ENCODE measurements around the gene EDIL3. TPM values are rescaled to one million over a fixed set of nuclear protein-coding genes. Genes with fewer than 3 reads are reported as not detected.

The EDIL3 gene
- total and polyA plus RNA-seq, 2 experiments from 2014 or later, result 18.2 to 42.4 TPM

DNA sequence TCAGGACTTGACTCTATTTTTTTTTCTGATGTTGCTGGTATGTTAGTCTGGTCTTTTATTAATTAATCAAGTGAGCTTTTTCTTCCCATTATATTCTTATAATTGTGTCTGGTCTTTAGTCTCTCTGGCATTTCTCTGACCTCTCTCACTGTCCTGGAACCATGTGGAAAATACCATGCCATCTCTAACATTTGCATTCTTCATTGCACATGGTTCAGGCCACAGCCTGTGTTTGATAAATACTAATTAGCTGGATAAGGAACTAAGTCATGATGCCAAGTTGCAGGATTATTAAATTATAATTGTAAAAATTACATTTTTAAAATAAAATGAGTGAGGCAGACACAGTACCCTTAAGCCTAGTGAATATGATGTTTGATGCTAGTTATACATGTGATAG, 155.6 kb downstream of the EDIL3 start:
- TF ChIP-seq EZH2 (IDR thresholded peaks at IDR 0.05; ENCODE audit: borderline replicate concordance) (no peak), EZH2phosphoT487 (IDR thresholded peaks at IDR 0.05; ENCODE audit: low read depth, severe bottlenecking, unreplicated experiment) (no peak)
- TF ChIP-seq, protein P1, sequence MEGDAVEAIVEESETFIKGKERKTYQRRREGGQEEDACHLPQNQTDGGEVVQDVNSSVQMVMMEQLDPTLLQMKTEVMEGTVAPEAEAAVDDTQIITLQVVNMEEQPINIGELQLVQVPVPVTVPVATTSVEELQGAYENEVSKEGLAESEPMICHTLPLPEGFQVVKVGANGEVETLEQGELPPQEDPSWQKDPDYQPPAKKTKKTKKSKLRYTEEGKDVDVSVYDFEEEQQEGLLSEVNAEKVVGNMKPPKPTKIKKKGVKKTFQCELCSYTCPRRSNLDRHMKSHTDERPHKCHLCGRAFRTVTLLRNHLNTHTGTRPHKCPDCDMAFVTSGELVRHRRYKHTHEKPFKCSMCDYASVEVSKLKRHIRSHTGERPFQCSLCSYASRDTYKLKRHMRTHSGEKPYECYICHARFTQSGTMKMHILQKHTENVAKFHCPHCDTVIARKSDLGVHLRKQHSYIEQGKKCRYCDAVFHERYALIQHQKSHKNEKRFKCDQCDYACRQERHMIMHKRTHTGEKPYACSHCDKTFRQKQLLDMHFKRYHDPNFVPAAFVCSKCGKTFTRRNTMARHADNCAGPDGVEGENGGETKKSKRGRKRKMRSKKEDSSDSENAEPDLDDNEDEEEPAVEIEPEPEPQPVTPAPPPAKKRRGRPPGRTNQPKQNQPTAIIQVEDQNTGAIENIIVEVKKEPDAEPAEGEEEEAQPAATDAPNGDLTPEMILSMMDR (IDR thresholded peaks at IDR 0.05; ENCODE audit: poor library complexity), result no peak

DNA sequence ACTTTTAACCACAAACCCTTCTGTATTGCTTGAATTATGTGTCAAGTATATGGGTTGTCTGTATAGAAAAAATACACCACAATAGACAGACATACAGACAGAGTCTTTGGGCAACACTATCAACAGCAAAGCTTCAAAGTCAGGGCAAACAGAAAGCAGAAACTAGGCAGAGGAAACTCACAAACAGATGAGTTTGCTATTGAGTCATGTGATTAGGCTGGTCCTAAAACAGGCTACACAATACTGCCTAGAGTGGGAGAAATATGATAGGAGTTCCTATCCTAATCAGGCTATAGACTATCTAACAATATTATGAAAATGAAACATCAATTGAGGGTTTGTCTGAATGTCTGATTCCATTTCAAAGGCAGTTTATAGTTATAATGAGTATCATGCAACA, 156.4 kb downstream of the EDIL3 start:
- no peaks in the 10 kb centered on the region for H4K20me1 ChIP-seq (ENCODE audit: insufficient read depth, poor library complexity, severe bottlenecking)
- no peak for DNase-seq (ENCODE audit: low spot score)

More for the DNA sequence above, 155.6 kb downstream of the EDIL3 start:
- Histone ChIP-seq H3K9me3 (ENCODE audit: low read depth) (no peaks in the 10 kb centered on the region), H3K36me3 (replicated peaks; ENCODE audit: insufficient read depth, low read depth) (no peaks in the 10 kb centered on the region), H3K9me2 (replicated peaks; ENCODE audit: insufficient read depth) (no peaks in the 10 kb centered on the region), H3K27me3 (no peaks in the 10 kb centered on the region), H3K4me3 (no peak overlapping the region), H2AFZ (no peak overlapping the region), H3K4me1 (ENCODE audit: insufficient read depth) (no peaks in the 10 kb centered on the region), H4K20me1 (ENCODE audit: insufficient read depth, poor library complexity, severe bottlenecking) (no peaks in the 10 kb centered on the region), H3K79me2 (no peaks in the 10 kb centered on the region), H3K27ac (no peak overlapping the region), H3K4me2 (no peak overlapping the region)
- DNase-seq (ENCODE audit: low spot score), result no peak

DNA sequence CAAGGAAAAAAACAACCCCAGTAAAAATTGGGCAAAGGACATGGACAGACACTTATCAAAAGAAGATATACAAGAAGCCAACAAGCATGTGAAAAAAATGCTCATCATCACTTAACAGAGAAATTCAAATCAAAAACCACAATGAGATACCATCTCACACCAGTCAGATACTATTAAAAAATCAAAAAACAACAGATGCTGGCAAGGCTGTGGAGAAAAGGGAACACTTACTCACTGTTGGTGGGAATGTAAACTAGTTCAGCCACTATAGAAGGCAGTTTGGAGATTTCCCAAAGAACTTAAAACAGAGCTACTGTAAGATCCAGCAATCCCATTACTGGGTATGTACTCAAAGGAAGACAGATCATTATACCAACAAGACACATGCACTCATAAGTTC, 157.4 kb downstream of the EDIL3 start:
- Histone ChIP-seq H3K4me2 (no peak overlapping the region), H3K9me3 (ENCODE audit: low read depth) (no peaks in the 10 kb centered on the region), H2AFZ (no peak overlapping the region), H3K4me3 (no peak overlapping the region), H4K20me1 (ENCODE audit: insufficient read depth, poor library complexity, severe bottlenecking) (no peaks in the 10 kb centered on the region), H3K27ac (no peak overlapping the region), H3K4me1 (ENCODE audit: insufficient read depth) (no peaks in the 10 kb centered on the region), H3K36me3 (replicated peaks; ENCODE audit: insufficient read depth, low read depth) (no peaks in the 10 kb centered on the region), H3K79me2 (no peaks in the 10 kb centered on the region), H3K9me2 (replicated peaks; ENCODE audit: insufficient read depth) (no peaks in the 10 kb centered on the region), H3K27me3 (no peaks in the 10 kb centered on the region)
- TF ChIP-seq EZH2 (IDR thresholded peaks at IDR 0.05; ENCODE audit: borderline replicate concordance) (no peak), EZH2phosphoT487 (IDR thresholded peaks at IDR 0.05; ENCODE audit: low read depth, severe bottlenecking, unreplicated experiment) (no peak)
- TF ChIP-seq, protein P1 (IDR thresholded peaks at IDR 0.05; ENCODE audit: poor library complexity), result no peak
- DNase-seq (ENCODE audit: low spot score), result no peak

More for the DNA sequence above, 156.4 kb downstream of the EDIL3 start:
- Histone ChIP-seq H3K27ac (no peak overlapping the region), H3K36me3 (replicated peaks; ENCODE audit: insufficient read depth, low read depth) (no peaks in the 10 kb centered on the region), H3K79me2 (no peaks in the 10 kb centered on the region), H3K9me2 (replicated peaks; ENCODE audit: insufficient read depth) (no peaks in the 10 kb centered on the region), H2AFZ (no peak overlapping the region), H3K4me1 (ENCODE audit: insufficient read depth) (no peaks in the 10 kb centered on the region), H3K27me3 (no peaks in the 10 kb centered on the region), H3K4me3 (no peak overlapping the region), H3K4me2 (no peak overlapping the region), H3K9me3 (ENCODE audit: low read depth) (no peaks in the 10 kb centered on the region)
- TF ChIP-seq, protein P1 (IDR thresholded peaks at IDR 0.05; ENCODE audit: poor library complexity), result no peak
- TF ChIP-seq EZH2phosphoT487 (IDR thresholded peaks at IDR 0.05; ENCODE audit: low read depth, severe bottlenecking, unreplicated experiment) (no peak), EZH2 (IDR thresholded peaks at IDR 0.05; ENCODE audit: borderline replicate concordance) (no peak)

DNA sequence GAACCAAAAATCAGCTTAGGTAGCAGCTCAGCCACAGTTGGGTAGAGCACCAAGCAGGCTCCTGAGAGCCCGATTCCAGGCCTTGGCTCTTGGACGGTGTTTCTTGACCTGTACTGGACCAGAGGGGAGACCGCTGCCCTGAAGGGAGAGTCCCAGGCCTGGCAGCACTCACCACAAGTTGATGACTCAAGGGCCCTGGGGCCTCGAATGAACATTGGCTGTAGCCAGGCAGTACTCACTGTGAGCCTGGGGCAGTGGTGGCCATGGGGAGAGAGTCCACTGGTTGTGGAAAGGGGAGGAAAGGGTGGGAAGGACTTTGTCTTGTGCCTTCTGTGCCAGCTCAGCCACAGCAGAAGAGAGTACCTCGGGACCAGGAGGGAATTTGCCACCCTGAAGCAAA, 166.1 kb downstream of the EDIL3 start:
- H3K9me3 ChIP-seq (ENCODE audit: low read depth), result no peaks in the 10 kb centered on the region
- no peak for TF ChIP-seq EZH2phosphoT487 (IDR thresholded peaks at IDR 0.05; ENCODE audit: low read depth, severe bottlenecking, unreplicated experiment)
- TF ChIP-seq, protein P1 (IDR thresholded peaks at IDR 0.05; ENCODE audit: poor library complexity), result no peak
- no peaks in the 10 kb centered on the region for H3K4me1 ChIP-seq (ENCODE audit: insufficient read depth)
- H2AFZ ChIP-seq, result no peak overlapping the region
- no peak overlapping the region for H3K27ac ChIP-seq
- H3K4me2 ChIP-seq, result no peak overlapping the region
- WGBS (ENCODE audit: low lambda C conversion rate, missing lambda C conversion rate), result 87% methylated on average over 5 of the region's 5 CpGs
- no peak overlapping the region for H3K4me3 ChIP-seq
- H3K79me2 ChIP-seq, result no peaks in the 10 kb centered on the region
- no peaks in the 10 kb centered on the region for H3K36me3 ChIP-seq (replicated peaks; ENCODE audit: insufficient read depth, low read depth)
- H4K20me1 ChIP-seq (ENCODE audit: insufficient read depth, poor library complexity, severe bottlenecking), result no peaks in the 10 kb centered on the region
- no peak for DNase-seq (ENCODE audit: low spot score)
- no peaks in the 10 kb centered on the region for H3K9me2 ChIP-seq (replicated peaks; ENCODE audit: insufficient read depth)
- no peaks in the 10 kb centered on the region for H3K27me3 ChIP-seq

Measured in hepatocyte (in vitro differentiated cells).